Gastrocnemius medialis (tissue), 4 donors: ENCODE data around the gene MAD1L1. TPM values are rescaled to one million over a fixed set of nuclear protein-coding genes. Genes with fewer than 3 reads are reported as not detected.
A peak's percentile ranks its signal among the peaks of the same experiment; 100 is the strongest.

Experiments
- ATAC-seq, 2 donors: fragments of 150-250 bp; one replicate each; pipeline ENCODE4 v1.9.1; 2016
- DNase-seq, 2 donors: peaks; one replicate each; pipeline ENCODE4 v3.0.0-alpha.2; 2019
- H3K27ac ChIP-seq, 4 donors: fragments of 200-600 bp; sonication (generic); 1 replicate in 1 of 4; 2 replicates in 3 of 4; pipeline ENCODE4 v1.5.1; 2016 to 2018; ENCODE audit warnings: mild to moderate bottlenecking in 2 of 4, moderate library complexity in 1 of 4
- H3K27me3 ChIP-seq, 3 donors: fragments of 200-600 bp; sonication (generic) in 2 of 3; 1 replicate in 1 of 3; 2 replicates in 2 of 3; pipeline versions ENCODE4 v1.5.1 to v1.6.0; 2016 to 2019; ENCODE audit warnings: mild to moderate bottlenecking in 1 of 3, moderate library complexity in 1 of 3
- H3K36me3 ChIP-seq, 2 donors: fragments of 200-600 bp; sonication (generic) in 1 of 2; one replicate each; pipeline ENCODE4 v1.5.1; 2017 to 2018
- H3K4me1 ChIP-seq, 2 donors: fragments of 200-600 bp; sonication (generic) in 1 of 2; one replicate each; pipeline ENCODE4 v1.5.1; 2016 to 2017; ENCODE audit warnings: mild to moderate bottlenecking in 2 of 2
- H3K4me3 ChIP-seq, 4 donors: fragments of 200-600 bp; sonication (generic) in 3 of 4; 1 replicate in 1 of 4; 2 replicates in 3 of 4; pipeline ENCODE4 v1.5.1; 2016 to 2019; ENCODE audit warnings: mild to moderate bottlenecking in 2 of 4
- H3K9me3 ChIP-seq, 3 donors: fragments of 200-600 bp; sonication (generic) in 2 of 3; 1 replicate in 1 of 3; 2 replicates in 2 of 3; pipeline ENCODE4 v1.5.1; 2016 to 2019
- POLR2A ChIP-seq, 2 donors: fragments of 450-650 bp; IDR thresholded peaks; one replicate each; pipeline ENCODE4 v1.6.1; 2017; ENCODE audit warnings: antibody characterized with exemption in 2 of 2, mild to moderate bottlenecking in 2 of 2, moderate library complexity in 2 of 2
- in situ Hi-C, 4 donors: fragments of 200-750 bp; cut with MboI; loops; one replicate each; pipeline versions ENCODE4 v1.15.0 to v1.8.0; 2017; ENCODE audit warnings: low sequenced_read_pairs in 4 of 4
- intact Hi-C: fragments of 100-400 bp; cut with DNase I; formaldehyde crosslinking; loops from one replicate; pipeline ENCODE4 v1.15.1; 2023; ENCODE audit warnings: low total_unique reads
- total RNA-seq, 4 donors: library from RNA; depleted of rRNA; stranded (reverse); fragments of >200 nt; gene quantifications; one replicate each; pipeline versions ENCODE4 v1.1.0 to v1.2.3, GENCODE V29; 2016
- TF ChIP-seq, protein P1 (sequence below), 5 experiments: fragments of 450-650 bp in 3 of 5; fragments of 200-600 bp in 2 of 5; sonication (generic) in 2 of 5; IDR thresholded peaks in 4 of 5; conservative IDR thresholded peaks in 1 of 5; 1 replicate in 4 of 5; 2 replicates in 1 of 5; pipeline ENCODE4 v1.5.1; 2016 to 2019; ENCODE audit warnings: antibody characterized with exemption in 5 of 5, mild to moderate bottlenecking in 3 of 5, moderate library complexity in 3 of 5

Gene MAD1L1
- total RNA-seq, 4 donors from 2014 or later = 19.7 to 32.4 (median 22.7) TPM

GRCh38 chr7:2022021-2022409, 210.7 kb downstream of the MAD1L1 start:
- in situ Hi-C loops = no loop called here
- Histone ChIP-seq H3K9me3 (peaks cover 0 to 7% (median 0%) of the 10 kb centered on the region in 3 donors), H3K27ac (no peak overlapping the region), H3K27me3 (no peaks in the 10 kb centered on the region), H3K36me3 (no peaks in the 10 kb centered on the region), H3K4me1 (peaks cover 3 to 8% of the 10 kb centered on the region in 2 donors), H3K4me3 (no peak overlapping the region)
- DNase-seq = peak in 1 of 2 donors; percentile 3
- TF ChIP-seq, protein P1, sequence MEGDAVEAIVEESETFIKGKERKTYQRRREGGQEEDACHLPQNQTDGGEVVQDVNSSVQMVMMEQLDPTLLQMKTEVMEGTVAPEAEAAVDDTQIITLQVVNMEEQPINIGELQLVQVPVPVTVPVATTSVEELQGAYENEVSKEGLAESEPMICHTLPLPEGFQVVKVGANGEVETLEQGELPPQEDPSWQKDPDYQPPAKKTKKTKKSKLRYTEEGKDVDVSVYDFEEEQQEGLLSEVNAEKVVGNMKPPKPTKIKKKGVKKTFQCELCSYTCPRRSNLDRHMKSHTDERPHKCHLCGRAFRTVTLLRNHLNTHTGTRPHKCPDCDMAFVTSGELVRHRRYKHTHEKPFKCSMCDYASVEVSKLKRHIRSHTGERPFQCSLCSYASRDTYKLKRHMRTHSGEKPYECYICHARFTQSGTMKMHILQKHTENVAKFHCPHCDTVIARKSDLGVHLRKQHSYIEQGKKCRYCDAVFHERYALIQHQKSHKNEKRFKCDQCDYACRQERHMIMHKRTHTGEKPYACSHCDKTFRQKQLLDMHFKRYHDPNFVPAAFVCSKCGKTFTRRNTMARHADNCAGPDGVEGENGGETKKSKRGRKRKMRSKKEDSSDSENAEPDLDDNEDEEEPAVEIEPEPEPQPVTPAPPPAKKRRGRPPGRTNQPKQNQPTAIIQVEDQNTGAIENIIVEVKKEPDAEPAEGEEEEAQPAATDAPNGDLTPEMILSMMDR (IDR thresholded peaks at IDR 0.05 in 4 of 5, conservative IDR thresholded peaks at IDR 0.05 in 1 of 5) = no peak
- no peak for TF ChIP-seq POLR2A (IDR thresholded peaks at IDR 0.05)
- ATAC-seq = no peak
- intact Hi-C loops = no loop called here

DNA sequence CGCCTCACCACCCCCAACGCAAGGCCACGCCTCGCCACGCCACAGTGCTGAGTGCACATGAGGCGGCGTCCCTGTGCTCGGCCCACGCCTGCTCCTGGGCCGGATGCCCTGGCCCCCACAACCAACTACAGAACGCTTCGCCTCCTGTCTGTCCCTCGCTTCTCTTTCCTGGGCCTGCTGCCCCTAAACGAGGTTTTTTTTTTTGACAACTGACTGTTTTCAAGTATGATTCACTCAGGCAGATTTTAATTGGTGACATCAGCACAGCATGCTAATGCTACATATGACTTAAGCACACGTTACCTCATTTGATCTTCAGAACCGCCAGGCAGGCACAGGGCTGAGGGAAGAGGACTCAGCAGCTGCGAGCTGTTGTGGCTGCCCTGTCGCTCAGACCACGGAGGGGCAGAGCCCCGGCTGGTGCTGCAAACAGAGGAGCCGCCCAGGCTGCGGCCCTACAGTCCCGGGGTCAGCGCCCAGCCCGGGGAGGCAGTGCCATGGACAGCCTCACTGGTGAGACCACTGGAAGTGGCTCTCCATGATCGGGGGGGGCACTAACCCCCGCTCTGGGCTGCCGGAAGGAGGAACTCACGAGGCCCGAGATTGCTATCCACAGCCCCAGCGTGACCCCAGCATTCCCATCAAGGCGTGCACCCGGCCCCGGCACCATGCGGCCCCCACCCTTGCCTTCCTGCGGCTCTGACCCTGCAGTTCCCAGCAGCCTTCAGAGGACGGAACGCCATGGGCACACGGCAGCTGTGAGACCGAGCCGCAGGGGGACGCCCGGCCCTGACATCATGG, 212.8 kb downstream of the MAD1L1 start:
- no peaks in the 10 kb centered on the region for H3K9me3 ChIP-seq
- H3K27me3 ChIP-seq = no peaks in the 10 kb centered on the region
- DNase-seq (peak in 1 of 2 donors; percentile 44), ATAC-seq (peak; percentile 58 to 61)
- peak; percentile 16 to 33 for TF ChIP-seq POLR2A (IDR thresholded peaks at IDR 0.05)
- TF ChIP-seq, protein P1 (IDR thresholded peaks at IDR 0.05 in 4 of 5, conservative IDR thresholded peaks at IDR 0.05 in 1 of 5) = no peak
- in situ Hi-C loops = no loop called here
- H3K27ac ChIP-seq = peak overlapping the region; percentile 14 to 55 (median 26)
- no peaks in the 10 kb centered on the region for H3K36me3 ChIP-seq
- intact Hi-C loops = no loop called here
- peaks cover 3 to 8% of the 10 kb centered on the region in 2 donors for H3K4me1 ChIP-seq
- H3K4me3 ChIP-seq = peak overlapping the region; percentile 3 to 40 (median 30)

GRCh38 chr7:2019461-2019710, 213.4 kb downstream of the MAD1L1 start:
- H3K9me3 ChIP-seq = no peaks in the 10 kb centered on the region
- no peaks in the 10 kb centered on the region for H3K27me3 ChIP-seq
- in situ Hi-C loops = no loop called here
- intact Hi-C loops = no loop called here
- peak overlapping the region; percentile 24 to 55 (median 36) for H3K27ac ChIP-seq
- H3K36me3 ChIP-seq = no peaks in the 10 kb centered on the region
- ATAC-seq (no peak), DNase-seq (no peak)
- TF ChIP-seq, protein P1 (IDR thresholded peaks at IDR 0.05 in 4 of 5, conservative IDR thresholded peaks at IDR 0.05 in 1 of 5) = no peak
- no peak for TF ChIP-seq POLR2A (IDR thresholded peaks at IDR 0.05)
- peaks cover 3 to 8% of the 10 kb centered on the region in 2 donors for H3K4me1 ChIP-seq
- H3K4me3 ChIP-seq = peak overlapping the region in 3 of 4 donors; percentile 3 to 40 (median 25)

GRCh38 chr7:2018569-2019460, 213.9 kb downstream of the MAD1L1 start:
- Histone ChIP-seq H3K4me1 (peaks cover 3 to 8% of the 10 kb centered on the region in 2 donors), H3K4me3 (peak overlapping the region in 1 of 4 donors; percentile 25), H3K27me3 (no peaks in the 10 kb centered on the region), H3K36me3 (no peaks in the 10 kb centered on the region), H3K9me3 (no peaks in the 10 kb centered on the region), H3K27ac (peak overlapping the region; percentile 24 to 55 (median 36))
- peak in 1 of 2 donors; percentile 12 for DNase-seq
- in situ Hi-C loops = no loop called here
- ATAC-seq = no peak
- intact Hi-C loops = no loop called here
- no peak for TF ChIP-seq POLR2A (IDR thresholded peaks at IDR 0.05)
- TF ChIP-seq, protein P1 (IDR thresholded peaks at IDR 0.05 in 4 of 5, conservative IDR thresholded peaks at IDR 0.05 in 1 of 5) = no peak
